HepG2 (cell line): ENCODE measurements around the gene CREBZF. TPM values are rescaled to one million over a fixed set of nuclear protein-coding genes. Genes with fewer than 3 reads are reported as not detected.
A peak's percentile ranks its signal among the peaks of the same experiment; 100 is the strongest.

Experiments
- CENPT ChIP-seq: sonication (generic); formaldehyde crosslinking; IDR thresholded peaks from 2 replicates; pipeline ENCODE4 v1.8.0; 2022; ENCODE audit warnings: low read depth, mild to moderate bottlenecking, moderate library complexity, missing genetic modification reagents
- CREBL2 ChIP-seq: sonication (generic); formaldehyde crosslinking; IDR thresholded peaks from 2 replicates; pipeline ENCODE4 v1.8.1; 2023; ENCODE audit warnings: missing genetic modification reagents, mild to moderate bottlenecking, borderline replicate concordance
- DPF2 ChIP-seq: sonication (generic); formaldehyde crosslinking; IDR thresholded peaks from 2 replicates; pipeline ENCODE4 v1.4.0; 2020; ENCODE audit warnings: mild to moderate bottlenecking, low read depth, missing genetic modification reagents, borderline replicate concordance
- ERF ChIP-seq: IDR thresholded peaks from 2 replicates; pipeline ENCODE4 v1.6.1; 2018; ENCODE audit warnings: missing biosample characterization, missing genetic modification reagents
- EZH2 ChIP-seq: conservative IDR thresholded peaks from 2 replicates; pipeline ENCODE4 v1.6.1; 2012; ENCODE audit warnings: mild to moderate bottlenecking, low read depth, low read length, moderate library complexity
- FOXK2 ChIP-seq: fragments of 450-650 bp; IDR thresholded peaks from 2 replicates; pipeline ENCODE4 v1.6.1; 2016
- PAX8 ChIP-seq: sonication (generic); formaldehyde crosslinking; IDR thresholded peaks from 2 replicates; pipeline ENCODE4 v1.8.0; 2022; ENCODE audit warnings: mild to moderate bottlenecking, missing genetic modification reagents, borderline replicate concordance
- TAF1 ChIP-seq: sonication (generic); formaldehyde crosslinking; IDR thresholded peaks from 2 replicates; pipeline ENCODE4 v1.4.0; 2020; ENCODE audit warnings: missing genetic modification reagents
- TCF7 ChIP-seq: sonication (generic); IDR thresholded peaks from 2 replicates; pipeline ENCODE4 v1.6.1; 2016; ENCODE audit warnings: antibody characterized with exemption, low read depth
- TGIF2 ChIP-seq: IDR thresholded peaks from 2 replicates; pipeline ENCODE4 v1.6.1; 2016; ENCODE audit warnings: control low read depth, missing compliant biosample characterization
- ZMYM2 ChIP-seq: sonication (generic); formaldehyde crosslinking; IDR thresholded peaks from 2 replicates; pipeline ENCODE4 v1.8.0; 2022; ENCODE audit warnings: mild to moderate bottlenecking, missing genetic modification reagents
- ZNF235 ChIP-seq: sonication (generic); formaldehyde crosslinking; IDR thresholded peaks from 2 replicates; pipeline ENCODE4 v1.8.1; 2023; ENCODE audit warnings: mild to moderate bottlenecking, missing genetic modification reagents, borderline replicate concordance
- ZNF274 ChIP-seq: sonication (generic); formaldehyde crosslinking; IDR thresholded peaks from 2 replicates; pipeline ENCODE4 v1.5.1; 2020; ENCODE audit warnings: mild to moderate bottlenecking, missing genetic modification reagents
- ZNF44 ChIP-seq: sonication (generic); formaldehyde crosslinking; IDR thresholded peaks from 2 replicates; pipeline ENCODE4 v1.5.1; 2020; ENCODE audit warnings: mild to moderate bottlenecking, missing genetic modification reagents
- ZNF549 ChIP-seq: sonication (generic); formaldehyde crosslinking; IDR thresholded peaks from 2 replicates; pipeline ENCODE4 v1.5.0; 2020; ENCODE audit warnings: missing genetic modification reagents
- ZNF7 ChIP-seq: IDR thresholded peaks from 2 replicates; pipeline ENCODE4 v1.6.1; 2016; ENCODE audit warnings: missing biosample characterization, missing genetic modification reagents
- ZNF83 ChIP-seq: sonication (generic); formaldehyde crosslinking; IDR thresholded peaks from 2 replicates; pipeline ENCODE4 v1.4.0; 2020; ENCODE audit warnings: missing genetic modification reagents, mild to moderate bottlenecking, borderline replicate concordance
- polyA plus RNA-seq, 8 experiments: library from polyadenylated mRNA; depleted of rRNA in 3 of 8; stranded (reverse) in 7 of 8; unstranded in 1 of 8; fragments of >200 nt; fragmentation: Illumina TruSeq in 4 of 8; extraction: Trizol in 4 of 8; gene quantifications; 2 replicates each; pipeline versions ENCODE4 v1.2.1 to v1.2.3, GENCODE V29; 2011 to 2016; ENCODE audit warnings: low read depth in 4 of 8, missing spikeins in 1 of 8, mixed read lengths in 1 of 8; ENCODE audit not compliant: insufficient read depth in 1 of 8
- total RNA-seq, 5 experiments: library from RNA; depleted of rRNA; stranded (reverse); fragments of >200 nt; fragmentation: Illumina TruSeq; extraction: Trizol; gene quantifications; 2 replicates each; pipeline ENCODE4 v1.2.3, GENCODE V29; 2016; ENCODE audit warnings: low read depth in 1 of 5
- TF ChIP-seq, protein P1 (sequence below): IDR thresholded peaks from 2 replicates; pipeline ENCODE4 v1.6.1; 2016; ENCODE audit warnings: missing genetic modification reagents, missing compliant biosample characterization
- TF ChIP-seq, protein P2 (sequence below): sonication (generic); formaldehyde crosslinking; IDR thresholded peaks from 2 replicates; pipeline ENCODE4 v1.4.0; 2020; ENCODE audit warnings: missing genetic modification reagents
- TF ChIP-seq, protein P3 (sequence below): sonication (generic); formaldehyde crosslinking; IDR thresholded peaks from 2 replicates; pipeline ENCODE4 v1.8.0; 2022; ENCODE audit warnings: mild to moderate bottlenecking, missing genetic modification reagents, borderline replicate concordance
- TF ChIP-seq, protein P4 (sequence below): sonication (generic); formaldehyde crosslinking; IDR thresholded peaks from 2 replicates; pipeline ENCODE4 v1.5.0; 2020; ENCODE audit warnings: mild to moderate bottlenecking, missing genetic modification reagents
- TF ChIP-seq, protein P5 (sequence below): sonication (generic); formaldehyde crosslinking; IDR thresholded peaks from 2 replicates; pipeline ENCODE4 v1.8.1; 2023; ENCODE audit warnings: mild to moderate bottlenecking, missing genetic modification reagents, borderline replicate concordance
- TF ChIP-seq, protein P6 (sequence below): sonication (generic); formaldehyde crosslinking; IDR thresholded peaks from 2 replicates; pipeline ENCODE4 v1.8.0; 2022; ENCODE audit warnings: missing genetic modification reagents, mild to moderate bottlenecking, inconsistent platforms, borderline replicate concordance

Gene CREBZF
- total and polyA plus RNA-seq, 2 of the 13 experiments (the other 11 are each of a cell fraction or from before 2014, with no cell fraction given), result 30.6 to 43.1 TPM

DNA sequence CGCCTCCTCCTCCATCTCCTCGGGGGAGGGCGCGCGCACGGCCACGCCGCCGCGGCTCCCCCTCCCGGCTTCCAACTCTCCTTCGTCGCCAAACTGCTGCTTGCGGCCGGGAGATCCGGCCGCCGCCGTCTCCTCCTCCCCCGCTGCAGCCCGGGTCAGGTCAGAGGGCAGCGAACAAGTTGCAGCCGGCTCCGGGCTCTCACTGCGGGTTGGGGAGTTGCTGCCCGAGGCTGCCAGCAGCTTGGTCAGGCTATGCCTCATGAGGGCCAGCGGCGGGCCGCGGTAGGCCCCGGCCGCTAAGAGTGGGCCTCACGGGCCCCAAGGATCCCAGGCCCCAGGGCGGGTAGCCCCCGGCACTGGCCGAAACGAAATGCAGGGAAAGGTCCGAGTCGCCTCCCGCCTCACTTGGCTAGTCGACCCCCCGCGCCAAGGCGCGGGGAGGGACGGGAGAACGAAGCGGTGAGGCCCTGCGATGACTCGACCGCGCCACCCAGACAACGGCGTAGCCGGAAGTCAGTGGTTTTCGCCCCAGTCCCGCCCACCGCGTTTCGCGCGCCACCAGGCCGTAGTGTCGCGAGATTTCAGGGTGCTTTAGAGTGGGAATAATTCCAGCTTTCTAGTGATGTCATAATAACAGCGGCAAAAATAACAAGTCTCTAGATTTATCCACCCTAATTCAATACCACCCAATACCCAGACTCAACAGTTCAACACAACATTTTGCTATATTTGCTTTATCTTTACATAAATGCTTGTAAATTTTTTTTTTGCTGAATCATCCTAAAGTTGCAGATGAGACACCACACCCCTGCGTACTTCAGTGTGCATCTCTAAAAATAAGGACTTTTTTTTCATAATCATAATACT lies at the start of gene CREBZF (continued):
- TF ChIP-seq PAX8 (CRISPR knock-in tag) (0 out of 2 replicates have a peak, but pooled peaks have one; percentile 25), EZH2 (no peak), ZNF235 (CRISPR knock-in tag) (peak; percentile 94; the same call in 1 of the 2 replicates), TCF7 (no peak), DPF2 (CRISPR knock-in tag) (no peak), ZNF7 (CRISPR knock-in tag) (no peak), ERF (CRISPR knock-in tag) (peak; percentile 56), CREBL2 (CRISPR knock-in tag) (peak; percentile 87; the same call in 1 of the 2 replicates), ZNF274 (CRISPR knock-in tag) (peak; percentile 82; the same call in 1 of the 2 replicates), ZNF44 (CRISPR knock-in tag) (peak; percentile 93; the same call in 1 of the 2 replicates), ZNF549 (CRISPR knock-in tag) (no peak), TAF1 (CRISPR knock-in tag) (peak; percentile 84), ZNF83 (CRISPR knock-in tag) (no peak), ZMYM2 (no peak), CENPT (CRISPR knock-in tag) (0 out of 2 replicates have a peak, but pooled peaks have one; percentile 45), TGIF2 (peak; percentile 59; the same call in 1 of the 2 replicates), FOXK2 (no peak)
- TF ChIP-seq, protein P1, sequence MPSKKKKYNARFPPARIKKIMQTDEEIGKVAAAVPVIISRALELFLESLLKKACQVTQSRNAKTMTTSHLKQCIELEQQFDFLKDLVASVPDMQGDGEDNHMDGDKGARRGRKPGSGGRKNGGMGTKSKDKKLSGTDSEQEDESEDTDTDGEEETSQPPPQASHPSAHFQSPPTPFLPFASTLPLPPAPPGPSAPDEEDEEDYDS (CRISPR knock-in tag), result peak; percentile 76
- TF ChIP-seq, protein P2, sequence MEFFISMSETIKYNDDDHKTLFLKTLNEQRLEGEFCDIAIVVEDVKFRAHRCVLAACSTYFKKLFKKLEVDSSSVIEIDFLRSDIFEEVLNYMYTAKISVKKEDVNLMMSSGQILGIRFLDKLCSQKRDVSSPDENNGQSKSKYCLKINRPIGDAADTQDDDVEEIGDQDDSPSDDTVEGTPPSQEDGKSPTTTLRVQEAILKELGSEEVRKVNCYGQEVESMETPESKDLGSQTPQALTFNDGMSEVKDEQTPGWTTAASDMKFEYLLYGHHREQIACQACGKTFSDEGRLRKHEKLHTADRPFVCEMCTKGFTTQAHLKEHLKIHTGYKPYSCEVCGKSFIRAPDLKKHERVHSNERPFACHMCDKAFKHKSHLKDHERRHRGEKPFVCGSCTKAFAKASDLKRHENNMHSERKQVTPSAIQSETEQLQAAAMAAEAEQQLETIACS (CRISPR knock-in tag), result peak; percentile 61
- TF ChIP-seq, protein P3, sequence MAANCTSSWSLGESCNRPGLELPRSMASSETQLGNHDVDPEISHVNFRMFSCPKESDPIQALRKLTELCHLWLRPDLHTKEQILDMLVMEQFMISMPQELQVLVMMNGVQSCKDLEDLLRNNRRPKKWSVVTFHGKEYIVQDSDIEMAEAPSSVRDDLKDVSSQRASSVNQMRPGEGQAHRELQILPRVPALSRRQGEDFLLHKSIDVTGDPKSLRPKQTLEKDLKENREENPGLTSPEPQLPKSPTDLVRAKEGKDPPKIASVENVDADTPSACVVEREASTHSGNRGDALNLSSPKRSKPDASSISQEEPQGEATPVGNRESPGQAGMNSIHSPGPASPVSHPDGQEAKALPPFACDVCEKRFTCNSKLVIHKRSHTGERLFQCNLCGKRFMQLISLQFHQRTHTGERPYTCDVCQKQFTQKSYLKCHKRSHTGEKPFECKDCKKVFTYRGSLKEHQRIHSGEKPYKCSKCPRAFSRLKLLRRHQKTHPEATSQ (CRISPR knock-in tag), result no peak
- TF ChIP-seq, protein P4, sequence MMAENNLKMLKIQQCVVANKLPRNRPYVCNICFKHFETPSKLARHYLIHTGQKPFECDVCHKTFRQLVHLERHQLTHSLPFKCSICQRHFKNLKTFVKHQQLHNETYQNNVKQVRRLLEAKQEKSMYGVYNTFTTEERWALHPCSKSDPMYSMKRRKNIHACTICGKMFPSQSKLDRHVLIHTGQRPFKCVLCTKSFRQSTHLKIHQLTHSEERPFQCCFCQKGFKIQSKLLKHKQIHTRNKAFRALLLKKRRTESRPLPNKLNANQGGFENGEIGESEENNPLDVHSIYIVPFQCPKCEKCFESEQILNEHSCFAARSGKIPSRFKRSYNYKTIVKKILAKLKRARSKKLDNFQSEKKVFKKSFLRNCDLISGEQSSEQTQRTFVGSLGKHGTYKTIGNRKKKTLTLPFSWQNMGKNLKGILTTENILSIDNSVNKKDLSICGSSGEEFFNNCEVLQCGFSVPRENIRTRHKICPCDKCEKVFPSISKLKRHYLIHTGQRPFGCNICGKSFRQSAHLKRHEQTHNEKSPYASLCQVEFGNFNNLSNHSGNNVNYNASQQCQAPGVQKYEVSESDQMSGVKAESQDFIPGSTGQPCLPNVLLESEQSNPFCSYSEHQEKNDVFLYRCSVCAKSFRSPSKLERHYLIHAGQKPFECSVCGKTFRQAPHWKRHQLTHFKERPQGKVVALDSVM (CRISPR knock-in tag), result peak; percentile 31; the same call in 1 of the 2 replicates
- TF ChIP-seq, protein P5, sequence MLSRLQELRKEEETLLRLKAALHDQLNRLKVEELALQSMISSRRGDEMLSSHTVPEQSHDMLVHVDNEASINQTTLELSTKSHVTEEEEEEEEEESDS, result no peak
- TF ChIP-seq, protein P6, sequence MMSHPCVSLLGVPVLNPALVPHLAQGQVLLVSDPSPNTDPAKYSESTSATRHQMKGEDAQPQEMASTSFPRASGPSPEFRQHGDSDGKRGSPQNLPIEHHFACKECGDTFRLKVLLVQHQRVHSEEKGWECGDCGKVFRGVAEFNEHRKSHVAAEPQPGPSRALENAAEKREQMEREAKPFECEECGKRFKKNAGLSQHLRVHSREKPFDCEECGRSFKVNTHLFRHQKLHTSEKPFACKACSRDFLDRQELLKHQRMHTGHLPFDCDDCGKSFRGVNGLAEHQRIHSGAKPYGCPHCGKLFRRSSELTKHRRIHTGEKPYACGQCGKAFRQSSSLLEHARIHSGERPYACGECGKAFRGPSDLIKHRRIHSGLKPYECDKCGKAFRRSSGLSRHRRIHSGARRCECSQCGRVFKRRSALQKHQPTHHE (CRISPR knock-in tag), result 0 out of 2 replicates have a peak, but pooled peaks have one; percentile 24
